ENCODE data around the gene PAX6.

- TF ChIP-seq CTCF (conservative IDR thresholded peaks at IDR 0.05; ENCODE audit: low read length) = no peak
- no peak for TF ChIP-seq EZH2phosphoT487 (IDR thresholded peaks at IDR 0.05; ENCODE audit: borderline replicate concordance, low read depth, low read length)
Measured at GRCh38 chr11:31824879-31825837, 14.0 kb upstream of the PAX6 start.

Measured in OCI-LY7 (cell line).